ENCODE data around the gene SRCIN1. TPM values are rescaled to one million over a fixed set of nuclear protein-coding genes. Genes with fewer than 3 reads are reported as not detected.
"Not testable (repeated sequence)": the region's sequence is repeated elsewhere in the genome, so short reads cannot be mapped to it uniquely, and the experiment has no call there.

SRCIN1 gene
- polyA plus RNA-seq, 2 donors, result 2.2 to 2.5 TPM

GRCh38 chr17:38508954-38509771 is 96.6 kb downstream of the SRCIN1 start:
- Histone ChIP-seq H3K4me3 (ENCODE audit: low read depth in 1 of 2, low read length in 2 of 2) (no peak overlapping the region), H3K9me3 (ENCODE audit: control insufficient read depth in 2 of 2, insufficient read depth in 1 of 2, low read depth in 1 of 2, low read length in 1 of 2) (no peaks in the 10 kb centered on the region), H3K4me1 (ENCODE audit: control insufficient read depth in 2 of 2, insufficient read depth in 2 of 2, low read length in 1 of 2) (peaks cover 0 to 9% of the 10 kb centered on the region in 2 donors), H3K36me3 (ENCODE audit: control insufficient read depth in 2 of 2, insufficient read depth in 2 of 2, low read length in 1 of 2) (peaks cover 2 to 11% of the 10 kb centered on the region in 2 donors), H3K27ac (ENCODE audit: low read depth in 2 of 2, low read length in 1 of 2) (peak overlapping the region in 1 of 2 donors; percentile 43), H3K27me3 (ENCODE audit: control insufficient read depth in 1 of 2, insufficient read depth in 2 of 2, low read length in 2 of 2) (no peaks in the 10 kb centered on the region)
- WGBS, 2 donors, result 48 to 61% methylated on average over 27 of the region's 27 CpGs

DNA sequence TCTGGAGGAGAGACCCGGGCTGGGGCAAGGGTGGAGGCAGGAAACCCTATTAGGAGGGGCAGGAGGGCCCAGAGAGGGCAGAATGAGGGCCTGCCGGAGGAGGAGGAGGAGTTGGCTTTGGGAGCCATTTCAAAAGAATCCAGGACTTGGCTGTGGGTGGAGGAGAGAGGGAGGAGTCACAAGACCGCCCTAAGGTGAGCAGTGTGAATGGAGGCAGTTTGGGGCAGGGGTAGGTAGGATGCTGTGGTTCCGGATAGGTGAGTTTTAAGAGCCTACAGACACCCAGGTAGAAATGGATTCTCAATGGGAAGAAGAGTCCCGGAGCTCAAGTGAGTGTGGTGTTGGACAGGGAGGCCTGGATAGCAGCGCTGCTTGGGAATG is 97.2 kb downstream of the SRCIN1 start:
- Histone ChIP-seq H3K9me3 (ENCODE audit: control insufficient read depth in 2 of 2, insufficient read depth in 1 of 2, low read depth in 1 of 2, low read length in 1 of 2) (no peaks in the 10 kb centered on the region), H3K27ac (ENCODE audit: low read depth in 2 of 2, low read length in 1 of 2) (peak overlapping the region in 1 of 2 donors; percentile 43), H3K27me3 (ENCODE audit: control insufficient read depth in 1 of 2, insufficient read depth in 2 of 2, low read length in 2 of 2) (no peaks in the 10 kb centered on the region), H3K4me1 (ENCODE audit: control insufficient read depth in 2 of 2, insufficient read depth in 2 of 2, low read length in 1 of 2) (peaks cover 0 to 9% of the 10 kb centered on the region in 2 donors), H3K4me3 (ENCODE audit: low read depth in 1 of 2, low read length in 2 of 2) (no peak overlapping the region), H3K36me3 (ENCODE audit: control insufficient read depth in 2 of 2, insufficient read depth in 2 of 2, low read length in 1 of 2) (peaks cover 3 to 11% of the 10 kb centered on the region in 2 donors)
- 73% methylated on average over 6 of the region's 6 CpGs for WGBS, 2 donors

GRCh38 chr17:38507921-38508569 is 97.7 kb downstream of the SRCIN1 start:
- peaks cover 0 to 9% of the 10 kb centered on the region in 2 donors for H3K4me1 ChIP-seq (ENCODE audit: control insufficient read depth in 2 of 2, insufficient read depth in 2 of 2, low read length in 1 of 2)
- H3K36me3 ChIP-seq (ENCODE audit: control insufficient read depth in 2 of 2, insufficient read depth in 2 of 2, low read length in 1 of 2), result peaks cover 3 to 13% of the 10 kb centered on the region in 2 donors
- no peaks in the 10 kb centered on the region for H3K9me3 ChIP-seq (ENCODE audit: control insufficient read depth in 2 of 2, insufficient read depth in 1 of 2, low read depth in 1 of 2, low read length in 1 of 2)
- H3K4me3 ChIP-seq (ENCODE audit: low read depth in 1 of 2, low read length in 2 of 2), result no peak overlapping the region
- peak overlapping the region in 1 of 2 donors; percentile 43 for H3K27ac ChIP-seq (ENCODE audit: low read depth in 2 of 2, low read length in 1 of 2)
- H3K27me3 ChIP-seq (ENCODE audit: control insufficient read depth in 1 of 2, insufficient read depth in 2 of 2, low read length in 2 of 2), result no peaks in the 10 kb centered on the region
- WGBS, 2 donors, result 81 to 86% methylated on average over 3 of the region's 3 CpGs

- no peak overlapping the region for H3K27ac ChIP-seq (ENCODE audit: low read depth in 2 of 2, low read length in 1 of 2)
- H3K9me3 ChIP-seq (ENCODE audit: control insufficient read depth in 2 of 2, insufficient read depth in 1 of 2, low read depth in 1 of 2, low read length in 1 of 2), result no peaks in the 10 kb centered on the region
- no peak overlapping the region for H3K4me3 ChIP-seq (ENCODE audit: low read depth in 1 of 2, low read length in 2 of 2)
- H3K36me3 ChIP-seq (ENCODE audit: control insufficient read depth in 2 of 2, insufficient read depth in 2 of 2, low read length in 1 of 2), result peaks cover 3 to 14% of the 10 kb centered on the region in 2 donors
- WGBS, 2 donors, result 74 to 78% methylated on average over 3 of the region's 3 CpGs
- no peaks in the 10 kb centered on the region for H3K27me3 ChIP-seq (ENCODE audit: control insufficient read depth in 1 of 2, insufficient read depth in 2 of 2, low read length in 2 of 2)
- H3K4me1 ChIP-seq (ENCODE audit: control insufficient read depth in 2 of 2, insufficient read depth in 2 of 2, low read length in 1 of 2), result peaks cover 0 to 9% of the 10 kb centered on the region in 2 donors
These were observed 98.3 kb downstream of the SRCIN1 start for GRCh38 chr17:38507436-38507835.

GRCh38 chr17:38504216-38504615 is 101.5 kb downstream of the SRCIN1 start:
- H3K9me3 ChIP-seq (ENCODE audit: control insufficient read depth in 2 of 2, insufficient read depth in 1 of 2, low read depth in 1 of 2, low read length in 1 of 2), result no peaks in the 10 kb centered on the region
- no peaks in the 10 kb centered on the region for H3K4me1 ChIP-seq (ENCODE audit: control insufficient read depth in 2 of 2, insufficient read depth in 2 of 2, low read length in 1 of 2)
- peaks cover 3 to 14% of the 10 kb centered on the region in 2 donors for H3K36me3 ChIP-seq (ENCODE audit: control insufficient read depth in 2 of 2, insufficient read depth in 2 of 2, low read length in 1 of 2)
- no peak overlapping the region for H3K27ac ChIP-seq (ENCODE audit: low read depth in 2 of 2, low read length in 1 of 2)
- 86 to 90% methylated on average over 14 of the region's 14 CpGs for WGBS, 2 donors
- H3K27me3 ChIP-seq (ENCODE audit: control insufficient read depth in 1 of 2, insufficient read depth in 2 of 2, low read length in 2 of 2), result no peaks in the 10 kb centered on the region
- no peak overlapping the region for H3K4me3 ChIP-seq (ENCODE audit: low read depth in 1 of 2, low read length in 2 of 2)

- H3K36me3 ChIP-seq (ENCODE audit: control insufficient read depth in 2 of 2, insufficient read depth in 2 of 2, low read length in 1 of 2), result peaks cover 3 to 19% of the 10 kb centered on the region in 2 donors
- H3K4me3 ChIP-seq (ENCODE audit: low read depth in 1 of 2, low read length in 2 of 2), result not testable (repeated sequence)
- 87 to 92% methylated on average over 12 to 15 of the region's 15 CpGs for WGBS, 2 donors
These were observed 102.4 kb downstream of the SRCIN1 start for GRCh38 chr17:38503286-38503913.

GRCh38 chr17:38501718-38502117 is 104.0 kb downstream of the SRCIN1 start:
- not testable (repeated sequence) for H3K9me3 ChIP-seq (ENCODE audit: control insufficient read depth in 2 of 2, insufficient read depth in 1 of 2, low read depth in 1 of 2, low read length in 1 of 2)
- H3K36me3 ChIP-seq (ENCODE audit: control insufficient read depth in 2 of 2, insufficient read depth in 2 of 2, low read length in 1 of 2), result peaks cover 7 to 15% of the 10 kb centered on the region in 2 donors

More at GRCh38 chr17:38503286-38503913, 102.4 kb downstream of the SRCIN1 start:
- not testable (repeated sequence) for H3K27ac ChIP-seq (ENCODE audit: low read depth in 2 of 2, low read length in 1 of 2); H3K27me3 ChIP-seq (ENCODE audit: control insufficient read depth in 1 of 2, insufficient read depth in 2 of 2, low read length in 2 of 2); H3K9me3 ChIP-seq (ENCODE audit: control insufficient read depth in 2 of 2, insufficient read depth in 1 of 2, low read depth in 1 of 2, low read length in 1 of 2); H3K4me1 ChIP-seq (ENCODE audit: control insufficient read depth in 2 of 2, insufficient read depth in 2 of 2, low read length in 1 of 2)

DNA sequence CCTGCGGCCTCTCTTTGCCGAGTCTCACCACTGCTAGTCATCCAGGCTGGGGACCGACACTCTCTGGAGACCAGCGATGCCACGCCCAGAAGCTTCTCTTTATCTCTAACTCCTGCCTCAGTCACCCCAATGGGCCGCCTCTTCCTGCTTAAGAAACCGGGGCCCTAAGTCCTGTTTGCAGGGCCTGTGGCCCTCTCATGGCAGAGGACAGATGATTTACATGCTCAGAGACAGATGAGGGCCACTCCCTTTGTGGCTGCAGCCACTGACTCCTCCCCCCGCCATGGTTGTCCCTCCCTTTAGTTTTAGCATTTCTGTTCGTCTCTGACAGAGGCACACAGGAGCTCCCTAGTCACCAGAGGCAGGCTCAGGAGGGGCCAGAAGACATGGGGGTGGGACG is 106.5 kb downstream of the SRCIN1 start:
- H3K9me3 ChIP-seq (ENCODE audit: control insufficient read depth in 2 of 2, insufficient read depth in 1 of 2, low read depth in 1 of 2, low read length in 1 of 2); H3K4me1 ChIP-seq (ENCODE audit: control insufficient read depth in 2 of 2, insufficient read depth in 2 of 2, low read length in 1 of 2); H3K27ac ChIP-seq (ENCODE audit: low read depth in 2 of 2, low read length in 1 of 2); H3K4me3 ChIP-seq (ENCODE audit: low read depth in 1 of 2, low read length in 2 of 2); H3K27me3 ChIP-seq (ENCODE audit: control insufficient read depth in 1 of 2, insufficient read depth in 2 of 2, low read length in 2 of 2): not testable (repeated sequence)
- WGBS, 2 donors, result 89 to 91% methylated on average over 10 of the region's 10 CpGs
- peaks cover 6 to 14% of the 10 kb centered on the region in 2 donors for H3K36me3 ChIP-seq (ENCODE audit: control insufficient read depth in 2 of 2, insufficient read depth in 2 of 2, low read length in 1 of 2)

More at GRCh38 chr17:38501718-38502117, 104.0 kb downstream of the SRCIN1 start:
- H3K4me3 ChIP-seq (ENCODE audit: low read depth in 1 of 2, low read length in 2 of 2); H3K27me3 ChIP-seq (ENCODE audit: control insufficient read depth in 1 of 2, insufficient read depth in 2 of 2, low read length in 2 of 2); H3K4me1 ChIP-seq (ENCODE audit: control insufficient read depth in 2 of 2, insufficient read depth in 2 of 2, low read length in 1 of 2); H3K27ac ChIP-seq (ENCODE audit: low read depth in 2 of 2, low read length in 1 of 2): not testable (repeated sequence)
- 94 to 98% methylated on average over 2 of the region's 2 CpGs for WGBS, 2 donors

DNA sequence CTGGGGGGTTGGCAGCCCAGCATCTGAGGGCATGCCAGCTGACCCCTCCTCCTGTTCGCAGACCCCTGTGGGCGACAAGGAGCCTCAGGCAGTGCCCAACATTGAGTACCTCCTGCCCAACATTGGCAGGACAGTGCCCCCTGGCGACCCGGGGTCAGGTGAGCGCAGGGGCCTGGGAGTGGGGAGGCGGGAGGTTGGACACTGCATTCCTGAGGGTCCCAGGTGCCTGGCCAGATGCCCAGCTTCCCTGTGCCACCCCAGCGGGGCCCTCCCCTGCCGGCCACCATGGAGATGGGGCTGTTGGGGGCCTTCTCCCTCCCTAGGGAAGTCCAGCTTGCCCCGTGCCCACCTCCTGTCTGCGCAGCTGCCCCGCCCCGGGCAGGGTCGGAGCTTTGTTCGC is 107.4 kb downstream of the SRCIN1 start:
- H3K4me3 ChIP-seq (ENCODE audit: low read depth in 1 of 2, low read length in 2 of 2), result no peak overlapping the region
- no peaks in the 10 kb centered on the region for H3K27me3 ChIP-seq (ENCODE audit: control insufficient read depth in 1 of 2, insufficient read depth in 2 of 2, low read length in 2 of 2)
- peaks cover 4 to 20% of the 10 kb centered on the region in 2 donors for H3K36me3 ChIP-seq (ENCODE audit: control insufficient read depth in 2 of 2, insufficient read depth in 2 of 2, low read length in 1 of 2)
- no peaks in the 10 kb centered on the region for H3K4me1 ChIP-seq (ENCODE audit: control insufficient read depth in 2 of 2, insufficient read depth in 2 of 2, low read length in 1 of 2)
- no peak overlapping the region for H3K27ac ChIP-seq (ENCODE audit: low read depth in 2 of 2, low read length in 1 of 2)
- WGBS, 2 donors, result 81 to 90% methylated on average over 11 to 14 of the region's 14 CpGs
- H3K9me3 ChIP-seq (ENCODE audit: control insufficient read depth in 2 of 2, insufficient read depth in 1 of 2, low read depth in 1 of 2, low read length in 1 of 2), result no peaks in the 10 kb centered on the region
